Fibroblast of lung (primary cell): ENCODE results near the gene GABRP.

Experiments used
- EZH2 ChIP-seq: IDR thresholded peaks from 2 replicates; pipeline ENCODE4 v1.5.1; 2012; ENCODE audit warnings: low read length, control low read depth, mild to moderate bottlenecking; ENCODE audit errors: missing control alignments
- TF ChIP-seq, protein P1 (sequence below), 2 donors: IDR thresholded peaks in 1 of 2; conservative IDR thresholded peaks in 1 of 2; 1 replicate in 1 of 2; 2 replicates in 1 of 2; pipeline ENCODE4 v1.5.1; 2011 to 2012; ENCODE audit warnings: low read length in 2 of 2, control low read depth in 1 of 2, inconsistent platforms in 1 of 2, low read depth in 1 of 2, mild to moderate bottlenecking in 1 of 2

DNA sequence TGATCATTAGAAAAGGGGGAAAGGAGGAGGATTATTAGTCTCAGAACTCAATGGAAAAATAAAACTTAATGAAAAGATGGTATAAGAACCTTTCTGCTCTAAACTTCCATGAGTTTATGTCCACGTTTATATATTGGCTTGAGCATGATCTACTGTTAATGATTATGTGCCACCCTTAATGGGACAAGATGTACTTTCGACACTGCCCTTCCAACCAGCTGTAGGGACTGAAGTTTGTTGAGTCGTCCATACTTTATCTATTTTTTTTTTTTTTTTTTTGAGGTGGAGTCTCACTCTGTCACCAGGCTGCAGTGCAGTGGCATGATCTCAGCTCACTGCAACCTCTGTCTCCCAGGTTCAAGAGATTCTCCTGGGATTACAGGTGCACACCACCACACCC is 25.0 kb upstream of the GABRP start:
- TF ChIP-seq, protein P1, sequence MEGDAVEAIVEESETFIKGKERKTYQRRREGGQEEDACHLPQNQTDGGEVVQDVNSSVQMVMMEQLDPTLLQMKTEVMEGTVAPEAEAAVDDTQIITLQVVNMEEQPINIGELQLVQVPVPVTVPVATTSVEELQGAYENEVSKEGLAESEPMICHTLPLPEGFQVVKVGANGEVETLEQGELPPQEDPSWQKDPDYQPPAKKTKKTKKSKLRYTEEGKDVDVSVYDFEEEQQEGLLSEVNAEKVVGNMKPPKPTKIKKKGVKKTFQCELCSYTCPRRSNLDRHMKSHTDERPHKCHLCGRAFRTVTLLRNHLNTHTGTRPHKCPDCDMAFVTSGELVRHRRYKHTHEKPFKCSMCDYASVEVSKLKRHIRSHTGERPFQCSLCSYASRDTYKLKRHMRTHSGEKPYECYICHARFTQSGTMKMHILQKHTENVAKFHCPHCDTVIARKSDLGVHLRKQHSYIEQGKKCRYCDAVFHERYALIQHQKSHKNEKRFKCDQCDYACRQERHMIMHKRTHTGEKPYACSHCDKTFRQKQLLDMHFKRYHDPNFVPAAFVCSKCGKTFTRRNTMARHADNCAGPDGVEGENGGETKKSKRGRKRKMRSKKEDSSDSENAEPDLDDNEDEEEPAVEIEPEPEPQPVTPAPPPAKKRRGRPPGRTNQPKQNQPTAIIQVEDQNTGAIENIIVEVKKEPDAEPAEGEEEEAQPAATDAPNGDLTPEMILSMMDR (conservative IDR thresholded peaks at IDR 0.05 in 1 of 2, IDR thresholded peaks at IDR 0.05 in 1 of 2; ENCODE audit: low read depth in 1 of 2, low read length in 2 of 2) = no peak
- no peak for TF ChIP-seq EZH2
